HG03280 (cell line): Measurements from ENCODE around the gene CDH23.

Experiments
- ATAC-seq: cut with Tn5 transposase; IDR thresholded peaks from one replicate; pipeline ENCODE4 v1.9.1; 2021; ENCODE audit warnings: mild to moderate bottlenecking, moderate library complexity; ENCODE audit not compliant: unreplicated experiment

Gene CDH23

DNA sequence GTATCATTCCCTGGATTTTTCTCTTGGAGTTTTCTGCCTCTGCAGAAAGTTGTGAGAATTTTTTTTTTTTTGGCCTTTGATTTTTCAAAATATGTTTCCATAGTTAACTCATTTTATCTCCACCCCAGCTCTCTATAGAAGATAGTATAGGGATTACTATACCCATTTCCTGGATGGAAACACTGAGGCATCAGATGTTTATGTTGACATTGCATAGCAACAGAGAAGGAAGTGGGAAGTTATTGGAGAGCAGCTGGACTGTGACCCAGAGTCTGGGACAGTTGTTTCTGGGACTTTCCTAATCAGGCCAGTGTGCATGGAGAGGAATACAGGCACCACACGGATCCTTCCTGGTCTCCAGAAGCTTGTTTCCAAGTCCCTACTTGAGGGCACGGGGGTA lies 158.0 kb downstream of the CDH23 start:
- no peak for ATAC-seq

DNA sequence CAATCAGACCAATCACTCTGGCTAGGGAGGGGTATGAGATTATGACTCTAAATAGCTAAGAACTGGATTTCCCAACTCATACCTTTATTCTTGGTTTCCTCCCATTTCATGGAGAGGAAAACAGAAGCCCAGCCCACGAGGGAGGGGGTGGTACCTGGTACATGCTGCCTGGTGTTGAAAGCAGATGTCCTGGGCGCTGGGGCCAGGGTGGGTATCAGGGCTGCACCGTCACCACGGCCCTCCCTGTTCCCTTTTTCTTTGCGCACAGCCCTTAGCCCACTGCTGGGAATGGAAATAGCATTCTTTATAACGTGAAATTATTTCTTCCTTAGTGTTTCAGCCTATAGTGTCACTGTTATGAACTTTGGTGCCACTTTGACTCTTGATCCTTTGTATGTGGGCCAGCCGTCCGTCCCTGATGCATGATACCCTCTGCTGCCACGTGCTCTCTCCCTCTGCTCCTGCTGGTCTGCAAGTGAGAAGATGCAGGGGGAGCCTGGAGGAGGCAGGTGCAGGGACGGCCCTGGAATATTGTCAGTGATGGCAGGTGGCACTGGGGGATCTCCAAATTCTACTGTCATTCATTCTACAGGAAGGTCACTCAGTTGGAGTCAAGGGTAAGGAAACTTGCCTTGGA lies 158.5 kb downstream of the CDH23 start:
- no peak for ATAC-seq

DNA sequence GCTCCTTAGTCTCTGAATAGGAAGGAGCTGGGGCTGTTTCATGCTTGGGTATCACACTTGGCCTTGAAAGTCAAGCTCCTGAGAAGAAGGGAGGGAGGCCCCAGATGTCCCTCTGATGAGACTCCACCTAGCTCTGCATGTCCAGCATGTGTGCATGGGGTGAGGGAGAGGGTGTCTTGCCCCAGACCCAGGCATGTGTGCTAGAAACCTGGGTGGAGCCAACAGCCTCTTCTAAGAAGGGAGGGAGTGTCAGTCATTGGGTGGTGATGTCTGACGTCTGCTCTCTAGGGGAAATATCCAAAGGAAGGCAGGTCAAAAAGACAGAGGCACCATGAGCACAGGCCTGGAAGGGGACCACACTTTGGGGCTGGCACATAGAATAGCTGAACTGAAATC lies 159.0 kb downstream of the CDH23 start:
- no peak for ATAC-seq

DNA sequence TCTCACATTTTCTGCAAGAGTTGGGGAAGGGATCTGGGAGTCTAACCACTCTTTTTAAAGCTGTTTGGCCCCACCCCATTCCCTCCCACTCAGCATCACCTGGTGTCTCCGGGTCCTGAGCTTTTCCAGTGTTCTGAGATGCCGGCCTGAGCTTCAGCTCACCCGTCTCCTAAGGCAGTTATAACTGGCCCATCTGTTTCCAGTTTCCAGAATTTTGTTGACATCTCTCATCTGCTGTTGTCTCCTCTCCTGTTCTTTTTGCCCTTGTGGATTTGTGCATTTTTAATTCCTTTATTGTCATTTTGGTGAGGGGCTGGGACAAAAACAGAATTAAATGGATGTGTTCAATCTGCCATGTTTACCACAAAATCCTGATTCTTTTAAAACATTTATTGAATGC lies 162.3 kb downstream of the CDH23 start:
- no peak for ATAC-seq

- ATAC-seq: no peak
Observed at GRCh38 chr10:71561003-71561574, 164.4 kb downstream of the CDH23 start.

- no peak for ATAC-seq
Observed at GRCh38 chr10:71562181-71562580, 165.5 kb downstream of the CDH23 start.

GRCh38 chr10:71562904-71563303 lies 166.2 kb downstream of the CDH23 start:
- no peak for ATAC-seq

GRCh38 chr10:71564194-71564820 lies 167.6 kb downstream of the CDH23 start:
- ATAC-seq: no peak

GRCh38 chr10:71565284-71566000 lies 168.7 kb downstream of the CDH23 start:
- ATAC-seq: no peak

GRCh38 chr10:71567006-71567405 lies 170.3 kb downstream of the CDH23 start:
- no peak for ATAC-seq

- ATAC-seq: no peak
Observed at GRCh38 chr10:71568896-71569492, 172.3 kb downstream of the CDH23 start.

DNA sequence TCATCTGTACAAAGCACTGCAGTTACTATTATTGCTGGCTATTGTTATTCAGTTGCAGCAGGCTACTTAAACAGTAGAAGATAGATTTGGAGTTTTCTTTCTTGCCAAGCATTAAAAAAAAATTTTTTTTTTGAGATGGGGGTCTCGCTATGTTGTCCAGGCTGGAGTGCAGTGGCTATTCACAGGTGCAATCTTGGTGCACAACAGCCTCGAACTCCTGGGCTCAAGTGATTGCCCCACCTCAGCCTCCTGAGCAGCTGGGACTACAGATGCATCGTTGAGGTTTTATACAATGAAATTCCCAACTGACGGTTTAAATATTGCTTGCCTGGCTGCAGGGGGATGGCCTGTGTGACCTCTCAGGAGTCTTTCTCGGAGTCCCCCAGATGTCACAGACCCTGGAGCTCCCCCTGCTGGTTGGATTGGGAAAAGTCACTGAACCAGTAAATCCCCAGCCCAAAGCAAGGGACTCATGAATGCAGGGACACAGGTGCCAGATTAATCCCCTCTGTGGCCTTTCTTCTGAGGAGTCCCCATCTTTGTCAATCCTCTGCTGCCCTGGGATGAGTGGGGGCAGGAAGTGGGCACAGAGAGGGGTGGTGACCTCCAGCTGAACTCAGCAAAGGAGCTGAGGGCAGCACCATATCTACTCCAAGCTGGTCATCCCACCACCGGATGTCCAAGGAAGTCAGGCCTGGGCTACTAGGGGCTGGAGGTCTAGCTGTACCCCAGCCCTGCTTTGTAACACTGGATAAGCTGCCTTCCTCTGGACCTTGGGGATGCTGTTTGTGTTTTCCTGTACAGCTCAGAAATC lies 173.3 kb downstream of the CDH23 start:
- ATAC-seq: no peak

GRCh38 chr10:71571460-71572175 lies 174.9 kb downstream of the CDH23 start:
- no peak for ATAC-seq

GRCh38 chr10:71572962-71573361 lies 176.2 kb downstream of the CDH23 start:
- no peak for ATAC-seq

- no peak for ATAC-seq
Observed at GRCh38 chr10:71573562-71574518, 177.1 kb downstream of the CDH23 start.

GRCh38 chr10:71575451-71575850 lies 178.7 kb downstream of the CDH23 start:
- ATAC-seq: no peak

DNA sequence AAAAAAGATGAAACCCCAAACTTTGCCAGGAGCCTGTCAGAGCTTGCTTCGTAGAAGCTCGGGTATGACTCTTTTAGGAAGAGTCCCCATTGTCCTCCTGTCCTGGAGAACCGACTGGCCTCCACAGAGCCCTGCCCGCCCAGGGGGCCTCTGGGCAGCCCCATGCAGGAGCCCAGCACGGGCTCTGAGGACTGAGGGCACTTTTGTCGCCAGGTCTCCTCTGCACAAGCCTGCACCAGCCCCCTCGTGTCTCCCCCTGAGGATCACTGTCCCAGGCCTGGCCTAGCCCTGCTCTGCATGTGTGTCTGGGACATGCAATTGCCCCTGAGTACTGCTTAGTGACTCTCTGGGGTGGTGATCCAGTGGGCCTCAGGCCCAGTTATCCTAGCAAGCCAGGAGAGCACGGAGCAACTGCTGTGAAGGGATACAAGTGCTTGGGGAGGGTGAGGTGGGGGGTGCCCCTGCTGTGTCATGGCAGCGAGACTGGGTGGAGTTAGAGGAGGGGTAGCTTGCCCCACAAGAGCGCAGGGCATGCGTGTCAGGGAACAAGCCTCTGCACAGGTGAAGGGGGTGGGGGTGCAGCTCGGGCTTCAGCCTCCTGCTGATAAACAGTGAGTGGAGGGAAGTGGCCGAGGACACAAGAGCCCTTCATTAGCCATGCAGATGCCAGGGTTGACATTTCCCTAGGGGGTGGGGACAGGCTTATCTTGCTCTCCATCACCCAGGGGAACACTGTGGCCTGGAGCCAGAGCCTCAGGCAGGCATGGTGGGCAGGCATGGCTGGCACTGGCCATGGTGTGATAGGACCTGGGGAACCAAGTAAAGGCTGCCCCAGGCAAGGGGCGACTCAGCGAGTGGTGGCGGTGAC lies 179.4 kb downstream of the CDH23 start:
- no peak for ATAC-seq

DNA sequence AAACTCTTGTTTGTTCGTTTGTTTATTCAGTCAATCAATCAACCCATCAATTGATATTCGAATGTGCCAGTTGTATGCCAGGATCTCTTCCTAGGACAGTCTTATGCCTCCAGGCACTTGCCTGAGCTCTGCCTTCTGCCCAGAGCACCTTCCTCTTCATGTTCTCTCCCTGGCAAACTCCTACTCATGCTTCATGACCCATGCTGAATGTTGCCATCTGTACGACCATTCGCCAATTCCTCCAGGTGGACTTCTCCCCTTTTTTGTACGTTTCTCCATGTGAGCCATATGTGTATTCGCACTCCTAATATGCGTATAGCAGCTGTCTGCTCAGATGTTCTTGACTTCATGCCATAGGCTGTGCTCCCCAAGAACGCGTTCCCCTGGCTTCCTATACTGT lies 180.1 kb downstream of the CDH23 start:
- ATAC-seq: no peak
